WTC11 (cell line): Measurements from ENCODE around the gene HSF5.

Experiments used
- ESRRA ChIP-seq: sonication (generic); formaldehyde crosslinking; IDR thresholded peaks from 2 replicates; pipeline ENCODE4 v1.8.1; 2022; ENCODE audit warnings: mild to moderate bottlenecking, missing genetic modification reagents, borderline replicate concordance
- KAT7 ChIP-seq: sonication (generic); formaldehyde crosslinking; IDR thresholded peaks from 2 replicates; pipeline ENCODE4 v1.8.1; 2023; ENCODE audit warnings: missing genetic modification reagents, mild to moderate bottlenecking, borderline replicate concordance
- NR2C2 ChIP-seq: sonication (generic); formaldehyde crosslinking; IDR thresholded peaks from 2 replicates; pipeline ENCODE4 v1.8.0; 2022; ENCODE audit warnings: mild to moderate bottlenecking, missing genetic modification reagents
- USF1 ChIP-seq: sonication (generic); formaldehyde crosslinking; IDR thresholded peaks from 2 replicates; pipeline ENCODE4 v1.8.0; 2022; ENCODE audit warnings: mild to moderate bottlenecking, missing genetic modification reagents
- TF ChIP-seq, protein P1 (sequence below): fragments of 200-600 bp; IDR thresholded peaks from 2 replicates; pipeline ENCODE4 v1.8.0; 2022; ENCODE audit warnings: antibody characterized with exemption
- TF ChIP-seq, protein P2 (sequence below): sonication (generic); formaldehyde crosslinking; IDR thresholded peaks from 2 replicates; pipeline ENCODE4 v1.8.1; 2022; ENCODE audit warnings: low read depth, mild to moderate bottlenecking, moderate library complexity, missing genetic modification reagents, borderline replicate concordance
- TF ChIP-seq, protein P3 (sequence below): sonication (generic); formaldehyde crosslinking; IDR thresholded peaks from 2 replicates; pipeline ENCODE4 v1.8.0; 2022; ENCODE audit warnings: mild to moderate bottlenecking, missing genetic modification reagents

DNA sequence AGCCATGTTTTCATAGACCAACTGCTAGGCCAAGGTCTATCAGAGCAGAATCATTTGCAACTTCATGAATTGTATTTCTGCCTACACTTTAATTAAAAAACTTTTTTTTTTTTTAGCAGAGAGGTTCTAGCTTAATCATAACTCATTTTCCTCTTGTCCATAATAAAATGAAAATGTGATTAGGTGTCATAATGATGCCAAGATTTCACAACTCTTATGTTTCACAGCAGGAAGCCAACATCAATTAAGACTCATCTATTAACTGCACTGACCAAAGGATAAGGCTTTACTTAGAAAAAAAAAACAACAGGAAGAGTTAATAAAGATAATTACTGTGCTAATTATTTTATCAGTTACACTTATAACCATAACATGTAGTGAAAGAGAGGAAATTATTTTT lies 52.0 kb downstream of the HSF5 start:
- TF ChIP-seq, protein P1, sequence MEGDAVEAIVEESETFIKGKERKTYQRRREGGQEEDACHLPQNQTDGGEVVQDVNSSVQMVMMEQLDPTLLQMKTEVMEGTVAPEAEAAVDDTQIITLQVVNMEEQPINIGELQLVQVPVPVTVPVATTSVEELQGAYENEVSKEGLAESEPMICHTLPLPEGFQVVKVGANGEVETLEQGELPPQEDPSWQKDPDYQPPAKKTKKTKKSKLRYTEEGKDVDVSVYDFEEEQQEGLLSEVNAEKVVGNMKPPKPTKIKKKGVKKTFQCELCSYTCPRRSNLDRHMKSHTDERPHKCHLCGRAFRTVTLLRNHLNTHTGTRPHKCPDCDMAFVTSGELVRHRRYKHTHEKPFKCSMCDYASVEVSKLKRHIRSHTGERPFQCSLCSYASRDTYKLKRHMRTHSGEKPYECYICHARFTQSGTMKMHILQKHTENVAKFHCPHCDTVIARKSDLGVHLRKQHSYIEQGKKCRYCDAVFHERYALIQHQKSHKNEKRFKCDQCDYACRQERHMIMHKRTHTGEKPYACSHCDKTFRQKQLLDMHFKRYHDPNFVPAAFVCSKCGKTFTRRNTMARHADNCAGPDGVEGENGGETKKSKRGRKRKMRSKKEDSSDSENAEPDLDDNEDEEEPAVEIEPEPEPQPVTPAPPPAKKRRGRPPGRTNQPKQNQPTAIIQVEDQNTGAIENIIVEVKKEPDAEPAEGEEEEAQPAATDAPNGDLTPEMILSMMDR = no peak
- TF ChIP-seq, protein P2, sequence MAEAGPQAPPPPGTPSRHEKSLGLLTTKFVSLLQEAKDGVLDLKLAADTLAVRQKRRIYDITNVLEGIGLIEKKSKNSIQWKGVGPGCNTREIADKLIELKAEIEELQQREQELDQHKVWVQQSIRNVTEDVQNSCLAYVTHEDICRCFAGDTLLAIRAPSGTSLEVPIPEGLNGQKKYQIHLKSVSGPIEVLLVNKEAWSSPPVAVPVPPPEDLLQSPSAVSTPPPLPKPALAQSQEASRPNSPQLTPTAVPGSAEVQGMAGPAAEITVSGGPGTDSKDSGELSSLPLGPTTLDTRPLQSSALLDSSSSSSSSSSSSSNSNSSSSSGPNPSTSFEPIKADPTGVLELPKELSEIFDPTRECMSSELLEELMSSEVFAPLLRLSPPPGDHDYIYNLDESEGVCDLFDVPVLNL (CRISPR knock-in tag) = no peak
- TF ChIP-seq NR2C2 (CRISPR knock-in tag) (no peak), KAT7 (CRISPR knock-in tag) (no peak), USF1 (CRISPR knock-in tag) (no peak), ESRRA (CRISPR knock-in tag) (no peak)
- TF ChIP-seq, protein P3, sequence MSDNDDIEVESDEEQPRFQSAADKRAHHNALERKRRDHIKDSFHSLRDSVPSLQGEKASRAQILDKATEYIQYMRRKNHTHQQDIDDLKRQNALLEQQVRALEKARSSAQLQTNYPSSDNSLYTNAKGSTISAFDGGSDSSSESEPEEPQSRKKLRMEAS (CRISPR knock-in tag) = no peak
